HG03066 (cell line): ENCODE data around the gene AK2.
"Not testable (repeated sequence)": the region's sequence is repeated elsewhere in the genome, so short reads cannot be mapped to it uniquely, and the experiment has no call there.

ENCODE experiments used
- ATAC-seq: cut with Tn5 transposase; IDR thresholded peaks from one replicate; pipeline ENCODE4 v1.9.1; 2021; ENCODE audit warnings: low read depth; ENCODE audit not compliant: unreplicated experiment

Gene AK2

DNA sequence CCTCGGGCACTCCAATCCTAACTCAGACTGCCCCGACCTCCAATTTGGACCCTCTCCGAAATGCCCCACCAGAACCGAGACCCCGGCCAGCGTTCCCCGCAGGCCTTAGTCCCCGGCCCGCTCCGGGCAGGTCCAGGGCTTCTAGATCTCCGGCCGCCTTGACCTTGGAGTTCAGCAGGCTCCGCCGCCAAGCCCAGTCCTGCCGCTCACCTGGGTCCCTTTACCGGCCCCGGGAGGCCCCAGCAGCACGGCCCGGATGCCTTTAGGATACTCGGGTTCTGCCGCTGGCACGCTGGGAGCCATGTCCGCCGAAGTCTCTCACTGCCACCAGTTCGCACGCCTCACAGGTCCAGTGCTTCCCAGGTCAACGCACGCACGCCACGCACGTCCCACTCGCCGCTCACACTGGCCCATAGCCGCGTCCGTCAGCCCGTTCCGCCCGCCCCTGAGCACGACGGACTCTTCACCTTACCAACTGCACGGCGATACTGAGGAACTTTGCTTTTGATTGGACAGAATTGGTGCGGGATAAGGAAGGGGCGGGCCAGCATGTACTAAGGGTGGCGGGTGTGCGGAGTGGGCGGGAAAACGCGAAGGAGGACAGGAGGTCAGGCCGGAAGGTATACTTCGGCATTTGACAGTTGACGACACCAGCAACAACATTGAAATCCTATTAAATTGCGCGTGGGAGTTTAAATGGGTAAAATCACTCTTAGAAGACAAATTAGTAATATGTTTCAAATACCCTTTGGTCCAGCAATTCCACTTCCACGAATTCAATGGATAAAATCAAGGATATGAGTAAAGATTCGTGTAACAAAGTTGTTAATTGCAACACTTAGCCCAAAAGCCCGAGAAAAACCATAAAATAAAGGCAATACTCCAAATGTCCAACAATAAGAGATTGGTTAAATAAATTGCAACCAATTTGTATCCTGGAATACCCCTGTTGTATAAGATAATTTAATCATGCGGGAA lies at the start of gene AK2:
Gene AK2, minus strand, starts transcription at position 358 of the 978 bp plus-strand sequence. Its CDS starts 55 bp downstream, at position 303.
- ATAC-seq = peak; percentile 99

DNA sequence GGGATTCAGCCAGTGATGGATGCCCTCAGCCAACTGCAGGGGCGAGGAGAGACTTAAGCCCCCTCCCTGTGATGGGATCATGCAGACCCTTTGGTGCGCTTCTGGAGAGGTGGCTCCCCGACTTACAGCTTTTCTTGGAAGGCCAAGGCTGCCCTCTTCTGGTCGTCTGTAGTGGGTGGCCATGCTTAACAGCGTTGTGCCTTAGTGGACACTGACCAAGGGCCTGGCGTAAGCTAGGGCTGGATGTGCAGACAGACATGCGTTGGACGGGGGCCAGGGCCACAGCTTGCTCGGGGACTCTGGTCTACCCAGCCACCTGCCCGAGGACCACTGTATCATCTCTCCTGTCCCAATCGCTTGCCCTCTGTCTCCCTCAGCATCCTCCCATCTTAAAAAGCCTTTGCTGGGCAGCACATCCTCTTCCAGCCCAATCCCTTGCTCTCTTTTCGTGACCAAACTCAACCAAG lies 49.7 kb upstream of the AK2 start:
- ATAC-seq = no peak

DNA sequence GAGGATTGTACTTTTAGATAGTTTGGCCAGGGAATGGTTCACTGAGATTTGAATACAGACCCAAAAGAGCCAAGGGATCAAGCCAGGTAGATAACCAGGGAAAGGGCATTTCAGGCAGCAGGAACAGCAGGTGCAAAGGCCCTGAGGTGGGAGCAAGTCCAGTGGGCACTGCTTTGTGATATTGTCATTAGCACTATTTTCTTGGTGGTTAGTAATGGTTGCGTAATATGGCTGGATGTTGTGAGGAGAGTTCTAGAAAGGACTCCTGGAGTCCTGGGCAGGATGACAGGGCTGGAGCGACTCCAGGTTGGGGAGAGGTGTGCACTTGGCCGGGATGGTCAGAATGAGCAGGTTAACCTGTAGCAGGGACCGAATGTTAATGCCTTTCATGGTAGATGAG lies 48.6 kb upstream of the AK2 start:
- no peak for ATAC-seq

DNA sequence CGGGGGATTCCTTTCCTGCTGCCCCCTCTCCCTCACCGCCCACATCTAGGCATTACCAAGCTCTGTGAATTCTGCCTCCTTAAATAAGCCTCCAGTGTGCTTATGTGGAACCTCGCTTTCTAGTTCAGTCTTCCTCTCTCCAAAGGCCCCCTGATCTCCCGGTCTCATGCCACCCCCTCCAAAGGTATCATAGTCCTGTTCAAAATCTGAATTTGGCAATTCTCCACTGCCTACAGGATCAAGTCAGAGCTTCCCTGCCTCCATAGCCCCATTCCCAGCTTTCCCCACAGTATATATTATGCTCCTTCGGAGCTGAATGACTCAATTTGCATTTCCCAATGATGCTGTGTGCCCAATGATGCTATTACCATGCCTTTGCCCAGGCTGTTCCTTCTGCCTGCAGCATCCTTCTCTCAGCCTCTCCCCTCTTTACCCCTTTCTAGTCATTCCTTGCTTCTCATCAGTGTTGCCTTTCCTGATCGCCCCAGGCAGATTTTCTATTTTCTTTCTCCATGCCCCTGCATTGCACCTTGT lies 46.0 kb upstream of the AK2 start:
- ATAC-seq = no peak

DNA sequence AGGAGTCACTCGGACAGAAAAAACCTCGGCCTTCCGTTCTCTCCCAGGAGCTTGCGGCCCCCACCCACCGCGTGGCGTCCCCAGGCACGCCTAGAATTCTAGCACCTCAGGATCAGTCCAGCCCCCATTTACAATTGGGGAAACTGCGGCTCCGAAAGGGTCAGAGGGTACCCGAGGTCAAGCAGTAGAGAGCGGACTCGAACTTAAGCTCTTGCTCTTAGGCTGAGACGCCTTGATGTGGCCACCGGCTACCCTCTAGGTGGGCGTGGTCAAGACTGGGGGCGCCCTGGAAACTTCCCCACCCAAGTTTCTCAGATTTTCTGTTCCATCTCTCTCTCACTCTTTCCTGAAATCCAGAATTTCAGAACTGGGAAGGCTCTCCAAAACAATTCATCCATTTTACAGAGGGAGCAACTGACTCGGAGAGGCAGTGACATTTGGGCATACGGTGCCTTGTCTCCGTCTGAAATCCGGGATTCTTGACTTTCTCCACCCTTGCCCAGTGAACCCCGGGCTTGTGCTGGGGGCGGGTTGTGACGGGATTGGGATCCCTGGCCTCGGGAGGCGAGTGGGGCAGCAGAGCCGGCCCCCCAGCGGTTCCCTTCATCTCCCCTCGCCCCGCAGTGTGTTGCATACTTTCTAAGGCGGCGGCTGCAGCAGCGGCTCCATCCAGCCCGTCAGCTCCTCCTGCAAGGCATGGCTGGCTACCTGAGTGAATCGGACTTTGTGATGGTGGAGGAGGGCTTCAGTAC lies 45.0 kb upstream of the AK2 start:
- ATAC-seq = no peak

DNA sequence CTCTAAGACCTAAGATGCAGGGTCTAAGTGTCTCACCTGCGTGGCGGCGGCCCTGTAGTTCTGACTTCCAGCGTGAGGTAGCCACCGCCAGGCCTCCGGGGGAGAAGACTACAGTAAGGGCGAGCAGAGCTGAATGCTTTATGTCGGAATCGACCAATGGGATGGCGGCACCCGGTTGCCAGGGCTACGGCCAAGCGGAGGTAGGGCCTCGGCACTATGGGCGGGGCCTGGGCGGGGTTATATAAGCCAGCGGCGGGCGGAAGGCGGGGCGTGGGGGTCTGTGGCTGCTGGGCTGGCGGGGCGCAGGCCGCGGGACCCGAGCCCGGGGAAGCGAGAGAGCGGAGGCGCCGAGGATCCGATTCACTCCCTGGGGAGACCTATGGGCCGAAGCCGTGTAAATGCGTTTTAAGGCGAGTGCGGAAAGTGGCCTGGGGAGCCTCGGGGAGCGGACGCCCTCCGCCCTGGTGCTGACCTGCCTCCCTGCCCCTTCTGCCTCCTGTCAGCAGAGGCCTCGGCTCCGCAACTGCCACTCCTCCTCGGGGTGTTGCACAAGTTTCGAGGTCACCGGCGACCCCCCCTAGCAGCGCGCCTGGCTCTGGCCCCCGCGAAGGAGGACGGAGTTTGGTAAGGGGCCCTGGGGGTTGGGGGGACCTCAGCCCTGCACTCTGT lies 44.3 kb upstream of the AK2 start, which contains the start of gene AZIN2:
Gene AZIN2, plus strand, starts transcription at position 269 of the 669 bp plus-strand sequence. CDS start 1,097 bp downstream, outside the sequence.
- ATAC-seq = peak; percentile 97

DNA sequence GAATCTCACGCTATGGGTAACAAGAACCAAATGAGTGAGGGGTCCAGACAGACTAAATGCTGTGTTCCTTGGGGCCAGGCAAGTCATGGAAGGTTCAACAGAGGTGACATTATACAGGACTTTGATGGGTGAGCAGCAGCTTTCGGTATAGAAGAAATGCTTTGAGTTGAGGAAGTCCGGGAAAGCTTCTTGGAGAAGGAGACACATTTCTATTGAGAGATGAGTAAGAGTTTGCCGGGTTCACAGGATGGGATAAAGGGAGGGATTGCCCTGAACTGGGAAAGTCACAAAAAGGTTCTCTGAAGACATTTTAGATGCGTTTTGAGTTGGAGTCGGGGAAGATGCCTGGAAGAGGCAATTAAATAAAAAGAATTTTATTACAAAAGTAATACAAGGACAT lies 43.7 kb upstream of the AK2 start:
- no peak for ATAC-seq

DNA sequence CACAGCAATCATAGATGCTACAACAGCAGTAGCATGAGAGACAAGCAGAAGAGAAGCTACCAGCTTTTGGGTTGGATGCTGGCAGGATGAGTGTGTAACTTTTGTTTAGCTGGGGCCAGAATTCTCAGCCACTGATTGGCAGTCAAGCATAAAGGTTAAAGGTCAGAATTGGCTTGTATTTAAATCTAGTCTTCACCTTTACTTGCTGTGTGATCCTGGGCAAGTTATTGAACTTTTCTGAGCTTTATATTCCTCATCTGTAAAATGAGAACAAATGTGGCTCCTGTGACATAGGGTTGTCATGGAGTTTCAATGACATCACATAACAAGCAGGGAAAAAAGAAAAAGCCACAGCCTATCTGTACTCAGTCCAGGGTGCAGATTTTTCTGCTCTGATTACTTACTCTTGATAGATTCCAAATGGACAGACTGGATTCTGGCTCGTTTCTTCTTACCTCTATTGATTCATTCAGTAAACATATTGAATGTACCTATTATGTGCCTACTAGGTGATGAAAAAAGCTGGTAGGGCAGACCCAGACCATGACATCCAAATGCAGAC lies 41.4 kb upstream of the AK2 start:
- no peak for ATAC-seq

DNA sequence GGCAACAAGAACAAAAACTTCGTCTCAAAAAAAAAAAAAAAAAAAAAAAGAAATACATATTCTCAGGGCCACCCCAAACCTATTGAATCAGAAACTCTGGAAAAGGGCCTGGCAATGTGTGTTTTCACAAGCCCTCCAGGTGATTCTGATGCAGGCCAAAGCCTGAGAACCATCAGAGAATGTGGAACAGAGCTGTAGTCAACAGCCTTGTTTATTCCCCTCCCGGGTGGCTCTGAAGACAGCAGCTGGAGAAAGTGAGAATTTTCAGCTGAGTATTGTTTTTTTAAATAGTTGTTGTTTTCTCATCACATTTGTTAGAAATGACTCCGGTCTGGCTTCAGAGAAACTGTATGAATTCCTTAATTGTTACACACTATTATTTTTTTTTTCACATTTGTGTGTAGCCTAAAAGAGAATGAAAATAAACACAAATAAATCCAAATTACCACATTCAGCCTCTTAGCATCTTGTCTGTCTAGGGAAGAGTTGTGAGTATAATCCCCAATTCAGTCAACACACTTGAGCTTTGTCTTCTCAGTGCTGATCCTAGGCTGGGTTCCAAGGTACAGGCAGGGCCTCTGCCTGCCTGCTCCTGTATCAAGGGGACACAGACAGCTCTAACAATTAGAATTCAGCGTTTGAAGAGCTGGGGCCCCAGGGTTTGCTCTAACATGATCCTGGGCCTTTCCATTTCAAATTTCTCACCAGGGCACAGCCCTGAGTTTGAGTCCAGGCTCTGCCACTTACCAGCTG lies 37.7 kb upstream of the AK2 start:
- no peak for ATAC-seq

DNA sequence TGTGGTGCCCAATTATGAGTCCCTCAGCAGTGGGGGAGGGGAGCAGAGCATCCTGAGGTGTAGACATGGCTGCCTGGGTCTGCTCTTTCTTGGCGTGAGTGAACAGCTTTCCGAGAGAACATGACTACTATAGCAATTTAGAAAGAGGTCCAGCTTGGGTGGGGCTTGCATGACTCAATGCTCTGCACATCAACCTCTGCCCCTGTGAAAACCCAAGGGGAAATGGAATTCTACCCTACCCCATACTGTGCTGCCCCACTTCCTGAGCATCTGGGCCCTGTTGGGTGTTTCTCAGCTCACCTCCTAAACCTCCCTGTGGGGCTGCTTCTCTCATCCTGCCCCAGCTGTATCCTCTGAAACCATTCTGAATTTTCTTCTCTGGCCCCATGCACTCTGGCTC lies 36.0 kb upstream of the AK2 start:
- ATAC-seq = no peak

DNA sequence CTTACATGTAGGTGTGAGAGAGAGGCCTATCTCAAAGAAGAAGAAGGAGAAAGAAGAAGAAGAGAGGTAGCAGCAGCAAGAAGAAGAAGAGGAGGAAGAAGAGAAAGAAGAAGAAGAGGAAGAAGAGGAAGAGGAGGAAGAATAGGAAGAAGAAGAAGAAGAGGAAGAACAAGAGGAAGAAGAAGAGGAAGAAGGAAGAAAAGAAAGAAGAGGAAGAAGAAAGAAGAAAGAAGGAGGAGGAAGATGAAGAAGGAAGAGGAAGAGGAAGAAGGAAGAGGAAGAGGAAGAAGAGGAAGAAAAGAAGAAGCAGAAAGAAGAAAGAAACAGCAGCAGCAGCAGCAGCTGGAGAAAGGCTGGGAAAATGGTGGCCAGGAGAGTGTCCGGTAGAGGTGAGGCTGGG lies 33.9 kb upstream of the AK2 start:
- no peak for ATAC-seq

DNA sequence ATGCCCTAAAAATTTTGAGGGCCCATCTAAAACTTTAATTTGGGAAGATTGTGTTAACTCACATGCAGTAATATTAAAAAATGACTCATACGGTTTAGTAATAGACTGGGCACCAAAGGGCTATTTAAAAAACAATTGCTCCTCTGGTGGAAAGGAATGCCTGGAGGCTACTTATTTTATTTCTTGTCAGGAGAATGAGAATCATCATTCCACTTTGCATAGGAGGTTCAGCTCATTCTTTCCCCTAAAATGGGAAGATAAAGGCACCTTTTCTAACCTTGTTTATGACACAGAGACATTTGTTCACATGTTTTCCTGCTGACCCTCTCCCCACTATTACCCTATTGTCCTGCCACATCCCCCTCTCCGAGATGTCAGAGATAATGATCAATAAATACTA lies 31.4 kb upstream of the AK2 start:
- not testable (repeated sequence) for ATAC-seq

DNA sequence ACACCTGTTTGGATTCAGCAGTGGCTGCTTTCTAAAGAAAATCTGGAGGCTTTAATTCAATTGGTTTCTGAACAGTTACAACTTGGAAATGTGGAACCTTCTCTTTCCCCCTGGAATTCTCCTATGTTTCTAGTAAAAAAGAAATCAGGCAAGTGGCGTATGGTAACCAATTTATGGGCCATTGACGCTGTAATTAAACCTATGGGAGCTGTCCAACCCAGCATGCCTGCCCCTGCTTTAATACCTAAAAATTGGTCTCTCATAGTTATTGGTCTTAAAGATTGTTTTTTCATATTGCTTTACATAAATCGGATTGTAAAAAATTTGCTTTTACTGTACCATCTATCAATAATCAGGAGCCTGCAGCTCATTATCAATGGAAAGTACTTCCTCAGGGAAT lies 29.8 kb upstream of the AK2 start:
- ATAC-seq = not testable (repeated sequence)

DNA sequence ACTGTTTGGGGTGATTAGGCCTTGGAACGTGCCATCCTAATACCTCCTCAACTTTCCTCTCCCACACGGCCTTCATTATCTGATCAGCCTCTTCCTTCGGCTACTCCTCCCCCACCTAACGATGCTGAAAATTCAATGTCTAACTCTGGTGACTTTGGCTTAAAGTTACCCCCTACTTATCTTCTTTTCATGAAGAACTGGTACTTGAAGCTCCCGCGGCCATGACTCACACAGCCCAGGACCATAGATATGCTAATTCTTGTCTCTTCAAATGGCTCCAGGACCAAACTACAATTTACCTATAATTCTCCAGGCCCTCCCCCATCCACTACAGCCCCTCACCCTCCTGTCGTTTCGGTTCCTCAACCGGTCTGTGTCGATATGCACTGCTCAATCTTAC lies 28.6 kb upstream of the AK2 start:
- no peak for ATAC-seq

DNA sequence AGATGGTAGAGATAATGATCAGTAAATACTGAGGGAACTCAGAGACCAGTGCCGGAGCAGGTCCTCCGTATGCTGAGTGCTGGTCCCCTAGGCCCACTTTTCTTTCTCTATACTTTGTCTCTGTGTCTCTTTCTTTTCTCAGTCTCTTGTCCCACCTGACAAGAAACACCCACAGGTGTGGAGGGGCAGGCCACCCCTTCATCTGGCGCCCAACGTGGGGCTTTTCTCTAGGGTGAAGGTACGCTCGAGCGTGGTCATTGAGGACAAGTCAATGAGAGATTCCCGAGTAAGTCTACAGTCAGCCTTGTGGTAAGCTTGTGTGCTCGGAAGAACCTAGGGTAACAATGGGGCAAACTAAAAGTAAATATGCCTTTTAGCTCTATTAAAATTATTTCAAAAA lies 27.6 kb upstream of the AK2 start:
- ATAC-seq = not testable (repeated sequence)

DNA sequence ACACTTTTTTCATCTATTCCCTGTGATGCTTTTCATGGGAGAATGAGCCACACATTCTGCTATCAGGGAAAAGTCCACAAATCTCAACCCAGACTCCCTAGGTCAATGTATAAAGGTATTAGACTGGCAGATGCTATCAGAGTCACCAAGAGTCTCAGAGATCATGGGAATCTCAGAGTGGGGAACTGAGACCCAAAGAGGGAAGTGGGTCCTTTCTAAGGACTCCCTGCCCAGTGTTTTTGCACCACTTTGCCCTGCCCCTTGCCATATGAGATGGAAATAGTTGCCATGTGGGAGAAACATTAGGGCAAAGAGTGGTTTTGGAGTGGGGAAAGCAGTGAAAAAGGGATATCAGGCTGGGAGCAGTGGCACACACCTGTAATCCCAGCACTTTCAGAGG lies 25.2 kb upstream of the AK2 start:
- no peak for ATAC-seq

DNA sequence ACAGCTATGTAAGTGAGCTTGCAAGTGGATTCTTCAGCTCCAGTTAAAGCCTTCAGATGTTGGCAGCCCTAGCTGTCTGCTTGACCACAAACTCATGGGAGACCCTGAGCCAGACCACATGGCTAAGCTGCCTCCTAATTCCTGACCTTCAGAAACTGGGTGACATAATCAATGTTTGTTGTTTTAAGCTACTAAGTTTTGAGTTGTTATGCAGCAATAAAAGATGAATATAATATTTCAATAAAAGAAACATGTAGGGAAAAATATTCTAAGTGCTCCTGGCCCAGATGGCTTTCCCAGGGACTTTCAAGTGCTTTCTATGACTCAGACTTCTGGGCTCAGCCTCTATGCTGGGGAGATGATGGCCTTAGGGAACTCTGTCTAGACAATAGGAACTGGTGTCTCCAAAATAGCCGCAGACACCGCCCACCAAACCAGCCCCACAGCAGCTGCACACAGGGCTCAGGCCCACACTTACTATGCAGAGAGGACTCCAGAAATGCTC lies 23.9 kb upstream of the AK2 start:
- ATAC-seq = no peak

DNA sequence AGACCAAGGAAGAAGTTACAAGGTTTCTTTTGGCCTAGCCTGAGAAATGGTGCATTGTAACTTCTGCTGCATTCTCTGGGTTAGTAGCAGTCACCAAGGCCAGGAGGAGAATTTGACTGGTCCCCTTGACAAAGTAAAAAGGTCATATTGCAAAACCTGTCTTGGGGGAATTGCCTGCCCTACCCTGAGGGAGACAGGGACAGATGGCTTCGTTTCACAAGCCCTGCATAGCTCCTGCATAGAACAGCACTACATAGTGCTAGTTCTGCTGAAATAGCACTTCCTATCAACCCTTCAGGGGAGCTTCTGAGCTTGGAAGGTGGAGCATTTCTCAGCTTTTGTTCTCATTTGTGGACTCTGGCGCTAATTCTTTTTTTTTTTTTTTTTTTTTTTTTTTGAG lies 20.4 kb upstream of the AK2 start:
- no peak for ATAC-seq

DNA sequence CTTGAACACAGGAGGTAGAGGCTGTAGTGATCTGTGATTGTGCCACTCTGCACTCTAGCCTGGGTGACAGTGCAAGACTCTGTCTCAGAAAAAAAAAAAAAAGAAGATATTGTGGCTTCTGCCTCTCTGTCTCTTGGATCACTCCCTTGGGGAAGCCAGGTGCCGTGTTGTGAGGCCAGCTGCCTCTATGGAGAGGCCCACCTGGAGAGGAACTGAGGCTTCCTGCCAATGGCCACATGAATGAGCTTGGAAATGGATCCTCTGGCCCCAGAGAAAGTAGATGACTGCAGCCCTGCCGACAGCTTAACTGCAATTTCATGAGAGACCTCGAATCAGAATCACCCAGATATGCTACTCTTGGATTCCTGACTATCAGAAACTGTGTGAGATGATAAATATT lies 19.7 kb upstream of the AK2 start:
- ATAC-seq = no peak
